Measurements from ENCODE around the gene ADGRG6.

DNA sequence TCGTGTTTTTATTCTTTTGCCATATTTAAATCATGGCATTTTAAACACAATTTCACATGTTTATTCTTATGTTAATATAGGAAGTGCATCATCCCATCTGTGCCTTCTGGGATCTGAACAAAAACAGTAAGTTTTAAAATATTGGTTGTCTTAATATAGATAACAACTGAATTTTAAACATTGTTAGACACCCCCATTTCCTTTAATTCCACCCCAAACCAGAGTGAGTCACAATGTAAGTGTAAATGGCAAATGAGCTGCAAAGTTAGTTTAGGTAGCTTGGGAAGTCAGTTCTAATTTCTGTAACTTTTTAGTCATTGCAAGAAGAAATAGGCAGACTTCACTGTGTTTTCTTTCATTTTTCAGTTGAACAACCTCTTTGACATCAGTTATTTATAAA is 108.0 kb downstream of the ADGRG6 start:
- no peak for TF ChIP-seq EZH2 (IDR thresholded peaks at IDR 0.05; ENCODE audit: borderline replicate concordance, low read depth, low read length, poor library complexity, severe bottlenecking)
- no peak for TF ChIP-seq CTCF (conservative IDR thresholded peaks at IDR 0.05; ENCODE audit: low read depth, low read length)

Data from A673 (cell line).